ENCODE data around the gene SAXO1. TPM values are rescaled to one million over a fixed set of nuclear protein-coding genes. Genes with fewer than 3 reads are reported as not detected.
"Not testable (repeated sequence)": the region's sequence is repeated elsewhere in the genome, so short reads cannot be mapped to it uniquely, and the experiment has no call there.

Gene SAXO1
- total RNA-seq (2014; rRNA removed; shearing (Covaris generic); ENCODE audit: low replicate concordance) = not detected in 2 replicates

GRCh38 chr9:19033015-19033414, at the start of gene SAXO1:
SAXO1 (minus strand) TSS chr9:19033209; CDS start chr9:19032908, 301 bp downstream.
- no peak within 1 kb of the TSS for H3K4me3 ChIP-seq

GRCh38 chr9:19074836-19075235, 41.8 kb upstream of the SAXO1 start:
- no peak for DNase-seq
- H3K9me3 ChIP-seq = no peaks in the 10 kb centered on the region
- H3K27me3 ChIP-seq = no peaks in the 10 kb centered on the region
- peaks cover 93% of the 10 kb centered on the region for H3K36me3 ChIP-seq
- H3K4me3 ChIP-seq = no peak overlapping the region

More at GRCh38 chr9:19033015-19033414, at the start of gene SAXO1:
- Histone ChIP-seq H3K36me3 (no peaks in the 10 kb centered on the region), H3K27me3 (no peaks in the 10 kb centered on the region; the same call in 1 of the 2 replicates), H3K9me3 (no peaks in the 10 kb centered on the region; the same call in none of the 2 replicates)
- no peak for DNase-seq

GRCh38 chr9:19074229-19074628, 41.2 kb upstream of the SAXO1 start:
- DNase-seq = no peak
- Histone ChIP-seq H3K36me3 (peaks cover 95% of the 10 kb centered on the region), H3K27me3 (no peaks in the 10 kb centered on the region), H3K9me3 (no peaks in the 10 kb centered on the region), H3K4me3 (no peak overlapping the region)

GRCh38 chr9:19057033-19057432, 24.0 kb upstream of the SAXO1 start:
- no peaks in the 10 kb centered on the region for H3K27me3 ChIP-seq
- H3K4me3 ChIP-seq = no peak overlapping the region
- peaks cover 73% of the 10 kb centered on the region for H3K36me3 ChIP-seq
- no peaks in the 10 kb centered on the region for H3K9me3 ChIP-seq
- DNase-seq = no peak

- no peak for DNase-seq
- no peaks in the 10 kb centered on the region for H3K9me3 ChIP-seq
Measured at GRCh38 chr9:19050637-19051591, 17.9 kb upstream of the SAXO1 start.

GRCh38 chr9:19049917-19050636, 17.1 kb upstream of the SAXO1 start:
- Histone ChIP-seq H3K4me3 (peak overlapping the region; percentile 69), H3K36me3 (peaks cover 32% of the 10 kb centered on the region), H3K27me3 (no peaks in the 10 kb centered on the region), H3K9me3 (no peaks in the 10 kb centered on the region)
- DNase-seq = peak; percentile 24

More at GRCh38 chr9:19050637-19051591, 17.9 kb upstream of the SAXO1 start:
- Histone ChIP-seq H3K27me3 (no peaks in the 10 kb centered on the region), H3K4me3 (peak overlapping the region; percentile 69), H3K36me3 (peaks cover 36% of the 10 kb centered on the region)

GRCh38 chr9:19048966-19049916, 16.2 kb upstream of the SAXO1 start, which contains the start of gene RRAGA:
RRAGA (plus strand) TSS chr9:19049427; CDS start chr9:19049660, 233 bp downstream.
- peak within 1 kb of the TSS; percentile 69 for H3K4me3 ChIP-seq
- H3K27me3 ChIP-seq = no peaks in the 10 kb centered on the region
- peaks cover 27% of the 10 kb centered on the region for H3K36me3 ChIP-seq
- peak; percentile 98 for DNase-seq
- no peaks in the 10 kb centered on the region for H3K9me3 ChIP-seq

GRCh38 chr9:19036611-19037010, 3.6 kb upstream of the SAXO1 start:
- Histone ChIP-seq H3K27me3 (no peaks in the 10 kb centered on the region; the same call in 1 of the 2 replicates), H3K9me3 (no peaks in the 10 kb centered on the region; the same call in none of the 2 replicates), H3K36me3 (no peaks in the 10 kb centered on the region), H3K4me3 (no peak overlapping the region)
- DNase-seq = no peak

- H3K9me3 ChIP-seq = no peaks in the 10 kb centered on the region; the same call in none of the 2 replicates
- no peak overlapping the region for H3K4me3 ChIP-seq
- H3K27me3 ChIP-seq = no peaks in the 10 kb centered on the region; the same call in 1 of the 2 replicates
- DNase-seq = no peak
- no peaks in the 10 kb centered on the region for H3K36me3 ChIP-seq
Measured at GRCh38 chr9:19032406-19032805, 603 bp downstream of the SAXO1 start.

GRCh38 chr9:19030899-19031298, 2.1 kb downstream of the SAXO1 start:
- no peak overlapping the region for H3K4me3 ChIP-seq
- H3K27me3 ChIP-seq = no peaks in the 10 kb centered on the region; the same call in 1 of the 2 replicates
- H3K9me3 ChIP-seq = no peaks in the 10 kb centered on the region; the same call in 1 of the 2 replicates
- H3K36me3 ChIP-seq = no peaks in the 10 kb centered on the region
- no peak for DNase-seq

- H3K27me3 ChIP-seq = no peaks in the 10 kb centered on the region
- no peak overlapping the region for H3K4me3 ChIP-seq
- no peaks in the 10 kb centered on the region for H3K9me3 ChIP-seq
- peak; percentile 57 for DNase-seq
- H3K36me3 ChIP-seq = no peaks in the 10 kb centered on the region
Measured at GRCh38 chr9:19028835-19029451, 4.1 kb downstream of the SAXO1 start.

- no peak for DNase-seq
- Histone ChIP-seq H3K9me3 (no peaks in the 10 kb centered on the region), H3K36me3 (no peaks in the 10 kb centered on the region), H3K4me3 (no peak overlapping the region), H3K27me3 (no peaks in the 10 kb centered on the region)
Measured at GRCh38 chr9:19027825-19028224, 5.2 kb downstream of the SAXO1 start.

- H3K36me3 ChIP-seq = no peaks in the 10 kb centered on the region
- H3K27me3 ChIP-seq = no peaks in the 10 kb centered on the region
- H3K9me3 ChIP-seq = peaks cover 4% of the 10 kb centered on the region
- no peak overlapping the region for H3K4me3 ChIP-seq
- DNase-seq = no peak
Measured at GRCh38 chr9:19026375-19026774, 6.6 kb downstream of the SAXO1 start.

GRCh38 chr9:19023078-19023477, 9.9 kb downstream of the SAXO1 start:
- H3K4me3 ChIP-seq = no peak overlapping the region
- no peaks in the 10 kb centered on the region for H3K36me3 ChIP-seq
- no peaks in the 10 kb centered on the region for H3K27me3 ChIP-seq
- DNase-seq = no peak
- peaks cover 9% of the 10 kb centered on the region for H3K9me3 ChIP-seq

GRCh38 chr9:19022206-19022605, 10.8 kb downstream of the SAXO1 start:
- no peaks in the 10 kb centered on the region for H3K36me3 ChIP-seq
- H3K9me3 ChIP-seq = peaks cover 9% of the 10 kb centered on the region
- H3K27me3 ChIP-seq = no peaks in the 10 kb centered on the region
- H3K4me3 ChIP-seq = no peak overlapping the region
- DNase-seq = no peak

- H3K36me3 ChIP-seq = not testable (repeated sequence)
Measured at GRCh38 chr9:19021649-19022048, 11.4 kb downstream of the SAXO1 start.

More at GRCh38 chr9:19021649-19022048, 11.4 kb downstream of the SAXO1 start:
- not testable (repeated sequence) for H3K9me3 ChIP-seq, DNase-seq, H3K4me3 ChIP-seq, H3K27me3 ChIP-seq
